Measurements from ENCODE around the gene MAP3K5.

GRCh38 chr6:136718476-136718875, 73.8 kb downstream of the MAP3K5 start:
- TF ChIP-seq TSHZ2 (CRISPR knock-in tag; IDR thresholded peaks at IDR 0.05), result no peak
- no peak for TF ChIP-seq OSR1 (CRISPR knock-in tag; IDR thresholded peaks at IDR 0.05)
- TF ChIP-seq ESRRG (CRISPR knock-in tag; IDR thresholded peaks at IDR 0.05), result no peak
- no peak for TF ChIP-seq CREB5 (CRISPR knock-in tag; IDR thresholded peaks at IDR 0.05; ENCODE audit: low read depth)
- no peak for TF ChIP-seq ARNTL (CRISPR knock-in tag; IDR thresholded peaks at IDR 0.05; ENCODE audit: borderline replicate concordance, low read depth)
- TF ChIP-seq GLIS3 (CRISPR knock-in tag; IDR thresholded peaks at IDR 0.05), result no peak
- no peak for TF ChIP-seq TOX (CRISPR knock-in tag; IDR thresholded peaks at IDR 0.05; ENCODE audit: borderline replicate concordance)
